ENCODE results near the gene LTBP1.
"Not testable (repeated sequence)": the region's sequence is repeated elsewhere in the genome, so short reads cannot be mapped to it uniquely, and the experiment has no call there.

Gene LTBP1

DNA sequence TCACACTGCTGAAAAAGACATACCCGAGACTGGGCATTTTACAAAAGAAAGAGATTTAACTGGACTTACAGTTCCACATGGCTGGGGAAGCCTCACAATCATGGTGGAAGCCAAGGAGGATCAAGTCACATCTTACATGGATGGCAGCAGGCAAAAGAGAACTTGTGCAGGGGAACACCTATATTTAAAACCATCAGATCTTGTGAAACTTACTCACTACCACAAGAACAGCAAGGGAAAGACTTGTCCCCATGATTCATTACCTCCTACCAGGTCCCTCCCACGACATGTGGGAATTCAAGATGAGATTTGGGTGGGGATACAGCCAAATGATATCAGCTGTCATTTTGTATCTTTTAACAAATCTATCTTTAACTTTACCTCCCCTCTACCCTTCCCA is 278.6 kb downstream of the LTBP1 start:
- no peak overlapping the region for H3K27ac ChIP-seq
- H3K27me3 ChIP-seq (ENCODE audit: insufficient read depth, low read depth): no peaks in the 10 kb centered on the region
- H2AFZ ChIP-seq (ENCODE audit: low read depth): no peak overlapping the region
- H4K20me1 ChIP-seq (ENCODE audit: insufficient read depth): no peaks in the 10 kb centered on the region
- no peak overlapping the region for H3K4me2 ChIP-seq
- no peak overlapping the region for H3K9ac ChIP-seq
- H3K4me1 ChIP-seq (ENCODE audit: low read depth, poor library complexity, severe bottlenecking): no peaks in the 10 kb centered on the region
- no peaks in the 10 kb centered on the region for H3K36me3 ChIP-seq (ENCODE audit: insufficient read depth)
- H3K79me2 ChIP-seq (ENCODE audit: insufficient read depth, low read depth): no peaks in the 10 kb centered on the region
- H3K4me3 ChIP-seq (IDR thresholded peaks at IDR 0.05; ENCODE audit: insufficient read depth, low read depth, low read length): no peak overlapping the region
- no peak for TF ChIP-seq CTCF (conservative IDR thresholded peaks at IDR 0.05; ENCODE audit: low read depth, low read length)

GRCh38 chr2:33226546-33226945 is 279.8 kb downstream of the LTBP1 start:
- Histone ChIP-seq H3K4me1 (ENCODE audit: low read depth, poor library complexity, severe bottlenecking) (no peaks in the 10 kb centered on the region), H3K4me2 (no peak overlapping the region), H2AFZ (ENCODE audit: low read depth) (no peak overlapping the region), H4K20me1 (ENCODE audit: insufficient read depth) (no peaks in the 10 kb centered on the region), H3K36me3 (ENCODE audit: insufficient read depth) (no peaks in the 10 kb centered on the region), H3K4me3 (IDR thresholded peaks at IDR 0.05; ENCODE audit: insufficient read depth, low read depth, low read length) (no peak overlapping the region), H3K9ac (no peak overlapping the region), H3K79me2 (ENCODE audit: insufficient read depth, low read depth) (no peaks in the 10 kb centered on the region), H3K27me3 (ENCODE audit: insufficient read depth, low read depth) (no peaks in the 10 kb centered on the region), H3K27ac (no peak overlapping the region)
- no peak for TF ChIP-seq CTCF (conservative IDR thresholded peaks at IDR 0.05; ENCODE audit: low read depth, low read length)

GRCh38 chr2:33229646-33230045 is 282.9 kb downstream of the LTBP1 start:
- no peaks in the 10 kb centered on the region for H4K20me1 ChIP-seq (ENCODE audit: insufficient read depth)
- no peaks in the 10 kb centered on the region for H3K79me2 ChIP-seq (ENCODE audit: insufficient read depth, low read depth)
- H3K27ac ChIP-seq: no peak overlapping the region
- H3K4me1 ChIP-seq (ENCODE audit: low read depth, poor library complexity, severe bottlenecking): no peaks in the 10 kb centered on the region
- H3K27me3 ChIP-seq (ENCODE audit: insufficient read depth, low read depth): no peaks in the 10 kb centered on the region
- H2AFZ ChIP-seq (ENCODE audit: low read depth): no peak overlapping the region
- H3K9ac ChIP-seq: no peak overlapping the region
- no peak overlapping the region for H3K4me2 ChIP-seq
- no peak overlapping the region for H3K4me3 ChIP-seq (IDR thresholded peaks at IDR 0.05; ENCODE audit: insufficient read depth, low read depth, low read length)
- H3K36me3 ChIP-seq (ENCODE audit: insufficient read depth): no peaks in the 10 kb centered on the region
- TF ChIP-seq CTCF (conservative IDR thresholded peaks at IDR 0.05; ENCODE audit: low read depth, low read length): no peak

GRCh38 chr2:33230195-33230594 is 283.4 kb downstream of the LTBP1 start:
- H3K4me2 ChIP-seq: no peak overlapping the region
- H3K36me3 ChIP-seq (ENCODE audit: insufficient read depth): no peaks in the 10 kb centered on the region
- no peak overlapping the region for H3K4me3 ChIP-seq (IDR thresholded peaks at IDR 0.05; ENCODE audit: insufficient read depth, low read depth, low read length)
- TF ChIP-seq CTCF (conservative IDR thresholded peaks at IDR 0.05; ENCODE audit: low read depth, low read length): no peak
- H3K27ac ChIP-seq: no peak overlapping the region
- H4K20me1 ChIP-seq (ENCODE audit: insufficient read depth): no peaks in the 10 kb centered on the region
- H3K4me1 ChIP-seq (ENCODE audit: low read depth, poor library complexity, severe bottlenecking): no peaks in the 10 kb centered on the region
- no peaks in the 10 kb centered on the region for H3K79me2 ChIP-seq (ENCODE audit: insufficient read depth, low read depth)
- no peak overlapping the region for H3K9ac ChIP-seq
- H3K27me3 ChIP-seq (ENCODE audit: insufficient read depth, low read depth): no peaks in the 10 kb centered on the region
- no peak overlapping the region for H2AFZ ChIP-seq (ENCODE audit: low read depth)

DNA sequence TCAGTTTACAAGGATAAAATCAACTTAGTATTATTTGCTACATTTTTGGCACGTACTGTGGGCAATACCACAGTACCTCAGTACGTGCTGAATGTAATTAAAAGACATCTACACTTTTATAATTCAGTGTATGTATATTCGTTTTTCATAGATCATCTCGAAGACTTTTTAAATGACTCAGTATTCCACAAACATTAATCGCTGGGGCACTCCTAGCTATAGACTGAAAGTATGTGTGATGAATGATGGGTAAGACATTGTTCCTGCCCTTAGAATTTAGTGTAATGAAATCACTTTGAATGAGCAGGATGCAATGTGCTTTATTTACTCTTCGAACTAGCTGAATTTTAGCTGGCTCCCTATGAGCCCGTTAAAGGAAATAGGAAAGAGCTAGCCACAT is 284.1 kb downstream of the LTBP1 start:
- Histone ChIP-seq H3K4me2 (no peak overlapping the region), H3K4me3 (IDR thresholded peaks at IDR 0.05; ENCODE audit: insufficient read depth, low read depth, low read length) (no peak overlapping the region), H3K9ac (no peak overlapping the region), H3K4me1 (ENCODE audit: low read depth, poor library complexity, severe bottlenecking) (no peaks in the 10 kb centered on the region), H3K27me3 (ENCODE audit: insufficient read depth, low read depth) (no peaks in the 10 kb centered on the region), H3K27ac (no peak overlapping the region), H4K20me1 (ENCODE audit: insufficient read depth) (no peaks in the 10 kb centered on the region), H3K79me2 (ENCODE audit: insufficient read depth, low read depth) (no peaks in the 10 kb centered on the region), H3K36me3 (ENCODE audit: insufficient read depth) (no peaks in the 10 kb centered on the region), H2AFZ (ENCODE audit: low read depth) (no peak overlapping the region)
- no peak for TF ChIP-seq CTCF (conservative IDR thresholded peaks at IDR 0.05; ENCODE audit: low read depth, low read length)

DNA sequence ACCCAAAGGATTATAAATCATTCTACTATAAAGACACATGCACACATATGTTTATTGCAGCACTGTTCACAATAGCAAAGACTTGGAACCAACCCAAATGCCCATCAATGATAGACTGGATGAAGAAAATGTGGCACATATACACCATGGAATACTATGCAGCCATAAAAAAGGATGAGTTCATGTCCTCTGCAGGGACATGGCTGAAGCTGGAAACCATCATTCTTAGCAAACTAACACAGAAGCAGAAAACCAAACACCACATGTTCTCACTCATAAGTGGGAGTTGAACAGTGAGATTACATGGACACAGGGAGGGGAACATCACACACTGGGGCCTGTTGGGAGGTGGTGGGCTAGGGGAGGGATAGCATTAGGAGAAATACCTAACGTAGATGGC is 288.8 kb downstream of the LTBP1 start:
- not testable (repeated sequence) for H3K4me1 ChIP-seq (ENCODE audit: low read depth, poor library complexity, severe bottlenecking); H3K79me2 ChIP-seq (ENCODE audit: insufficient read depth, low read depth); H3K4me2 ChIP-seq; H3K36me3 ChIP-seq (ENCODE audit: insufficient read depth); H2AFZ ChIP-seq (ENCODE audit: low read depth); H3K9ac ChIP-seq; H4K20me1 ChIP-seq (ENCODE audit: insufficient read depth); H3K27ac ChIP-seq; H3K27me3 ChIP-seq (ENCODE audit: insufficient read depth, low read depth); H3K4me3 ChIP-seq (IDR thresholded peaks at IDR 0.05; ENCODE audit: insufficient read depth, low read depth, low read length)

Data from KMS-11 (cell line).